ENCODE measurements around the gene KCNT2. TPM values are rescaled to one million over a fixed set of nuclear protein-coding genes. Genes with fewer than 3 reads are reported as not detected.

Gene KCNT2
- total and polyA plus RNA-seq, 2 of the 8 experiments (the other 6 are each of a cell fraction or from before 2014, with no cell fraction given) = 2.3 to 10.2 TPM

DNA sequence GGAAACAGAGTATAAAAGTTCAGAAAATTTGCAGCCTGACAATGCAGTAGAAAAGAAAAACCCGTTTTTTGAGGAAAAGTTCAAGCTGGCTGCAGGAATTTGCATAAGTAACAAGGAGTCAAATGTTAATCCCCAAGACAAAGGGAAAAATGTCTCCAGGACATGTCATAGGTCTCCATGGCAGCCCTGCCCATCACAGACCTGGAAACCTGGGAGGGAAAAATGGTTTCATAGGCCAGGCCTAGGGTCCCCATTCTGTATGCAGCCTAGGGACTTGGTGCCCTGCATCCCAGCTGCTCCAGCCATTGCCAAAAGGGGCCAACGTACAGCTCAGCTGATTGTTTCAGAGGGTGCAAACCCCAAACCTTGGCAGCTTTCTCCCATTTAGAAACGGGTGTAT, 3.6 kb upstream of the KCNT2 start:
- no peak overlapping the region for H3K4ac ChIP-seq (replicated peaks; ENCODE audit: insufficient read length, low read depth, low read length)
- WGBS, 2 experiments (ENCODE audit: extremely low coverage in 1 of 2, insufficient coverage in 1 of 2, insufficient read length in 1 of 2, insufficient replicate concordance in 2 of 2, low coverage in 1 of 2, low lambda C conversion rate in 2 of 2, missing lambda C conversion rate in 1 of 2) = 63% methylated on average over 3 of the region's 3 CpGs; no CpG with 5 or more reads in 1 of the 2 experiments
- H2AFZ ChIP-seq (ENCODE audit: low read length) = 0 out of 2 replicates have a peak overlapping the region, but pooled peaks have one; percentile 56
- no peak for DNase-seq (ENCODE audit: low read depth in 1 of 2, low spot score in 2 of 2)
- no peaks in the 10 kb centered on the region for H3K9me3 ChIP-seq (ENCODE audit: insufficient read depth in 2 of 2, low read depth in 1 of 2, low read length in 1 of 2)
- H4K5ac ChIP-seq (ENCODE audit: insufficient read length, low read depth, low read length) = no peak overlapping the region
- H3K23ac ChIP-seq (ENCODE audit: insufficient read length) = no peak overlapping the region
- H3K36me3 ChIP-seq (ENCODE audit: control insufficient read depth in 2 of 4, insufficient read depth in 4 of 4, low read length in 3 of 4) = no peaks in the 10 kb centered on the region
- no peak overlapping the region for H2BK12ac ChIP-seq (ENCODE audit: low read depth, low read length)
- H2BK5ac ChIP-seq (ENCODE audit: low read depth, low read length) = no peak overlapping the region
- H2BK120ac ChIP-seq (replicated peaks; ENCODE audit: low read depth, low read length) = no peak overlapping the region
- H4K91ac ChIP-seq (replicated peaks; ENCODE audit: insufficient read length, low read length) = no peak overlapping the region
- H3K79me1 ChIP-seq (ENCODE audit: low read depth, low read length) = no peaks in the 10 kb centered on the region
- H3K23me2 ChIP-seq (ENCODE audit: low read depth, low read length) = peaks cover 6% of the 10 kb centered on the region; the same call in 1 of the 2 replicates
- TF ChIP-seq YY1 (IDR thresholded peaks at IDR 0.05; ENCODE audit: low read depth, low read length) (no peak), BACH1 (IDR thresholded peaks at IDR 0.05; ENCODE audit: low read length) (no peak), KDM4A (IDR thresholded peaks at IDR 0.05; ENCODE audit: low read depth, low read length, severe bottlenecking) (no peak), GABPA (IDR thresholded peaks at IDR 0.05; ENCODE audit: borderline replicate concordance, insufficient read depth, low read length) (no peak), BRCA1 (IDR thresholded peaks at IDR 0.05; ENCODE audit: low read depth, low read length) (no peak)
- H3K18ac ChIP-seq (ENCODE audit: extremely low read depth, low read length) = no peak overlapping the region
- H3K79me2 ChIP-seq (ENCODE audit: control insufficient read depth in 1 of 2, insufficient read depth in 2 of 2, low read length in 2 of 2) = peaks cover 0 to 10% of the 10 kb centered on the region in 2 experiments; a peak in 3 of 4 replicates
- H3K27me3 ChIP-seq (replicated peaks in 1 of 4; ENCODE audit: control insufficient read depth in 3 of 4, extremely low read depth in 1 of 4, insufficient read depth in 3 of 4, low read length in 3 of 4) = no peaks in the 10 kb centered on the region
- no peak overlapping the region for H4K8ac ChIP-seq (ENCODE audit: extremely low read depth, insufficient read depth, low read length)
- peaks cover 0 to 10% (median 6%) of the 10 kb centered on the region in 4 experiments; a peak in 4 of 7 replicates for H3K4me1 ChIP-seq (replicated peaks in 1 of 4; ENCODE audit: control insufficient read depth in 3 of 4, insufficient read depth in 4 of 4, low read length in 3 of 4)
- H3K56ac ChIP-seq (replicated peaks; ENCODE audit: insufficient read length, low read depth, low read length) = no peak overlapping the region
- no peak overlapping the region for H3K27ac ChIP-seq (ENCODE audit: low read depth, low read length)
- H2BK15ac ChIP-seq (ENCODE audit: low read length) = no peak overlapping the region
- CTCF ChIA-PET (ENCODE audit: partially characterized antibody) = no interaction called here
- H3K4me3 ChIP-seq (ENCODE audit: extremely low read depth in 1 of 4, insufficient read depth in 2 of 4, low read depth in 3 of 4, low read length in 4 of 4) = no peak overlapping the region
- H2BK20ac ChIP-seq (ENCODE audit: low read length) = no peak overlapping the region
- no peak overlapping the region for H2AK5ac ChIP-seq (ENCODE audit: low read depth, low read length)
- H3K9ac ChIP-seq (replicated peaks in 1 of 4; ENCODE audit: extremely low read depth in 1 of 4, low read depth in 3 of 4, low read length in 3 of 4) = no peak overlapping the region
- H3K14ac ChIP-seq (ENCODE audit: insufficient read length) = no peak overlapping the region
- no peak overlapping the region for H3K4me2 ChIP-seq (ENCODE audit: insufficient read depth in 1 of 2, low read depth in 2 of 2, low read length in 2 of 2)
- FAIRE-seq = no peak
- POLR2A ChIA-PET (ENCODE audit: partially characterized antibody) = no interaction called here
- no peaks in the 10 kb centered on the region for H4K20me1 ChIP-seq (replicated peaks in 1 of 2; ENCODE audit: control insufficient read depth in 1 of 2, insufficient read depth in 2 of 2, low read length in 2 of 2)

Data from H1 (cell line).